H9 (cell line): ENCODE data around the gene MED25. TPM values are rescaled to one million over a fixed set of nuclear protein-coding genes. Genes with fewer than 3 reads are reported as not detected.
A peak's percentile ranks its signal among the peaks of the same experiment; 100 is the strongest.

ENCODE experiments used
- DNase-seq: peaks from one replicate; pipeline ENCODE4 v3.0.0-alpha.2; 2017
- H2AFZ ChIP-seq: one replicate; pipeline ENCODE4 v1.6.1; 2013; ENCODE audit warnings: mild to moderate bottlenecking, low read length, control low read depth, moderate library complexity
- H2AK5ac ChIP-seq: 2 replicates; pipeline ENCODE4 v1.6.1; 2013; ENCODE audit warnings: low read length, control low read depth, mixed read lengths; ENCODE audit not compliant: insufficient read length
- H2BK120ac ChIP-seq: one replicate; pipeline ENCODE4 v1.6.1; 2013; ENCODE audit warnings: low read depth, mild to moderate bottlenecking, low read length, control low read depth, inconsistent platforms; ENCODE audit not compliant: poor library complexity, severe bottlenecking
- H2BK12ac ChIP-seq: 2 replicates; pipeline ENCODE4 v1.6.1; 2013; ENCODE audit warnings: low read length, control low read depth, mixed read lengths, low read depth; ENCODE audit not compliant: insufficient read length
- H2BK15ac ChIP-seq: 2 replicates; pipeline ENCODE4 v1.6.1; 2013; ENCODE audit warnings: low read depth, low read length, control low read depth
- H2BK20ac ChIP-seq: one replicate; pipeline ENCODE4 v1.6.1; 2013; ENCODE audit warnings: low read depth, mild to moderate bottlenecking, low read length, control low read depth, inconsistent platforms; ENCODE audit not compliant: poor library complexity, severe bottlenecking
- H2BK5ac ChIP-seq: 2 replicates; pipeline ENCODE4 v1.6.1; 2013; ENCODE audit warnings: low read length, control low read depth, mixed read lengths; ENCODE audit not compliant: insufficient read length
- H3K14ac ChIP-seq: 2 replicates; pipeline ENCODE4 v1.6.1; 2013; ENCODE audit warnings: low read length, control low read depth; ENCODE audit not compliant: insufficient read depth
- H3K18ac ChIP-seq: 2 replicates; pipeline ENCODE4 v1.6.1; 2013; ENCODE audit warnings: low read depth, mild to moderate bottlenecking, mixed read lengths, low read length, control low read depth; ENCODE audit not compliant: insufficient read length
- H3K23ac ChIP-seq: 2 replicates; pipeline ENCODE4 v1.6.1; 2013; ENCODE audit warnings: low read length, control low read depth, mixed read lengths, low read depth; ENCODE audit not compliant: insufficient read length
- H3K23me2 ChIP-seq: 2 replicates; pipeline ENCODE4 v1.6.1; 2013; ENCODE audit warnings: low read depth, mild to moderate bottlenecking, mixed read lengths, low read length, control low read depth; ENCODE audit not compliant: insufficient read length, poor library complexity, severe bottlenecking
- H3K27ac ChIP-seq: 2 replicates; pipeline ENCODE4 v1.5.1; 2013; ENCODE audit warnings: low read length, control low read depth, mixed read lengths, low read depth; ENCODE audit not compliant: insufficient read length
- H3K27me3 ChIP-seq: 2 replicates; pipeline ENCODE4 v1.6.1; 2013; ENCODE audit warnings: low read length, control low read depth, inconsistent platforms; ENCODE audit not compliant: insufficient read depth
- H3K4ac ChIP-seq: 2 replicates; pipeline ENCODE4 v1.6.1; 2013; ENCODE audit warnings: low read depth, mild to moderate bottlenecking, control low read depth, inconsistent platforms, low read length, moderate library complexity
- H3K4me1 ChIP-seq: 2 replicates; pipeline ENCODE4 v1.6.1; 2013; ENCODE audit warnings: low read length, control low read depth, inconsistent platforms; ENCODE audit not compliant: insufficient read depth
- H3K4me2 ChIP-seq: 2 replicates; pipeline ENCODE4 v1.6.1; 2013; ENCODE audit warnings: low read length, control low read depth, mixed read lengths; ENCODE audit not compliant: insufficient read length, insufficient read depth
- H3K56ac ChIP-seq: 2 replicates; pipeline ENCODE4 v1.6.1; 2013; ENCODE audit warnings: low read depth, mild to moderate bottlenecking, mixed read lengths, low read length, control low read depth; ENCODE audit not compliant: insufficient read length
- H3K79me1 ChIP-seq: 2 replicates; pipeline ENCODE4 v1.6.1; 2013; ENCODE audit warnings: low read depth, mild to moderate bottlenecking, moderate library complexity, low read length, control low read depth, inconsistent platforms; ENCODE audit not compliant: insufficient read depth, poor library complexity, severe bottlenecking
- H3K79me2 ChIP-seq: 2 replicates; pipeline ENCODE4 v1.6.1; 2013; ENCODE audit warnings: low read length, control low read depth, inconsistent platforms; ENCODE audit not compliant: insufficient read depth
- H3K9ac ChIP-seq: 2 replicates; pipeline ENCODE4 v1.6.1; 2013; ENCODE audit warnings: low read length, control low read depth, mixed read lengths; ENCODE audit not compliant: insufficient read length; ENCODE audit errors: extremely low read depth
- H3K9me3 ChIP-seq: one replicate; pipeline ENCODE4 v1.6.1; 2013; ENCODE audit warnings: low read depth, low read length, inconsistent platforms; ENCODE audit not compliant: control insufficient read depth
- H3T11ph ChIP-seq: one replicate; pipeline ENCODE4 v1.6.1; 2013; ENCODE audit warnings: mild to moderate bottlenecking, low read length, control low read depth, inconsistent platforms
- H4K20me1 ChIP-seq: one replicate; pipeline ENCODE4 v1.6.1; 2013; ENCODE audit not compliant: control insufficient read depth, insufficient read length, insufficient read depth
- H4K5ac ChIP-seq: 2 replicates; pipeline ENCODE4 v1.6.1; 2013; ENCODE audit warnings: low read depth, mild to moderate bottlenecking, mixed read lengths, low read length, control low read depth; ENCODE audit not compliant: insufficient read length
- H4K8ac ChIP-seq: replicated peaks from 2 replicates; pipeline ENCODE4 v1.6.1; 2013; ENCODE audit warnings: low read length, control low read depth, mixed read lengths, low read depth; ENCODE audit not compliant: insufficient read length
- H4K91ac ChIP-seq: 2 replicates; pipeline ENCODE4 v1.6.1; 2013; ENCODE audit warnings: low read depth, mild to moderate bottlenecking, moderate library complexity, mixed read lengths, low read length, control low read depth; ENCODE audit not compliant: insufficient read length
- H3K27ac Mint-ChIP-seq, 3 experiments: 2 replicates in 2 of 3; 3 replicates in 1 of 3; pipeline ENCODE4 v1.8.0; 2020 to 2021; ENCODE audit warnings: mixed read lengths in 3 of 3, mild to moderate bottlenecking in 1 of 3, moderate library complexity in 1 of 3
- H3K27me3 Mint-ChIP-seq: 2 replicates; pipeline ENCODE4 v1.8.0; 2021; ENCODE audit warnings: low read depth, mild to moderate bottlenecking, moderate library complexity, mixed read lengths
- H3K36me3 Mint-ChIP-seq, 3 experiments: 2 replicates in 2 of 3; 3 replicates in 1 of 3; pipeline ENCODE4 v1.8.0; 2020 to 2021; ENCODE audit warnings: low read depth in 3 of 3, mixed read lengths in 3 of 3; ENCODE audit not compliant: insufficient read depth in 1 of 3
- H3K4me1 Mint-ChIP-seq, 2 experiments: 2 replicates each; pipeline ENCODE4 v1.8.0; 2020; ENCODE audit warnings: mixed read lengths in 2 of 2
- H3K4me3 Mint-ChIP-seq, 2 experiments: 2 replicates in 1 of 2; 3 replicates in 1 of 2; pipeline ENCODE4 v1.8.0; 2020 to 2021; ENCODE audit warnings: mild to moderate bottlenecking in 2 of 2, mixed read lengths in 2 of 2, moderate library complexity in 1 of 2
- H3K9me3 Mint-ChIP-seq, 2 experiments: 2 replicates in 1 of 2; 3 replicates in 1 of 2; pipeline ENCODE4 v1.8.0; 2020; ENCODE audit warnings: mild to moderate bottlenecking in 2 of 2, mixed read lengths in 2 of 2, moderate library complexity in 1 of 2
- WGBS: extraction: QIAGEN DNeasy Blood & Tissue Kit; methylation state at CpG from one replicate; pipeline ENCODE4 v1.1.7; 2013; ENCODE audit warnings: missing lambda C conversion rate, low lambda C conversion rate, mixed read lengths; ENCODE audit not compliant: insufficient read length; ENCODE audit errors: extremely low coverage; 5-methylcytosine and 5-hydroxymethylcytosine counted together
- total RNA-seq: library from RNA; stranded (reverse); gene quantifications from 2 replicates; pipeline ENCODE4 v1.2.1, GENCODE V29; 2021
- TF ChIP-seq, protein P1 (sequence below): fragments of 200-600 bp; sonication (generic); conservative IDR thresholded peaks from 3 replicates; pipeline ENCODE4 v1.8.0; 2021; ENCODE audit warnings: antibody characterized with exemption, mild to moderate bottlenecking

MED25 gene
- total RNA-seq, 1 experiment from 2014 or later: 77.5 TPM

DNA sequence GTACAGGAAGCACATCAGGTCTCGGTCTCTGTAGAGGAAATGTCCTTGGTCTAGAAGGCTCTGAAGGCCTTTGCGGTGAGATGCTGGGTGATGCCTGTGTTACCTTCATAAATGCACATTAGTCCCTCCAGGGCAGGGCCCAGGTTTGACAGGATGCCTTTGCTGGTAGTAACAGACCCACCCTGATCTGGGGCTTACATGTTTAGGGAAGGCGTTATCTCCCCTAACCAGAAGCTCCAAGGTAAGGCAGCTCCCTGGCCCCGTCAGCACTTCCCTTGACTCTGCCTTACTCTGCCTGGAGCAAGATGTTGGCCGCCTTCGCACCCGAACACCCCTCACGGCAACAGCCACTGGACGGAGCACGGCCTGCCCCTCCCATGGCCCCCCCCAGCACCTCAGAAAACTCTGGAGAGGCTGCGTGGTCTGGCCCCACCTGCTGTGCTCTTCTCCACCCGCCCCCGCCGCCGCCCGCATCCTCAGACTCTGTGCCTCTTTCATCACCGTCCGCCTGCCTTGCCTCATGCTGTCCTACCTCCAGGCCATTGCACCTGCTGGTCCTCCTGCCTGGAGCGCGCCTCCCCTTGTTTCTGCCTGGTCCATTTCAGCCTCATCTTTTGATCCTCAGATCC, 42.2 kb upstream of the MED25 start:
- Histone ChIP-seq H2AFZ (no peak overlapping the region), H3K4ac (no peak overlapping the region), H3K79me1 (peaks cover 9% of the 10 kb centered on the region), H2BK5ac (no peak overlapping the region), H2BK20ac (no peak overlapping the region), H2BK120ac (no peak overlapping the region), H3K4me1 (no peaks in the 10 kb centered on the region), H2BK12ac (no peak overlapping the region), H4K91ac (no peak overlapping the region), H3K56ac (no peak overlapping the region), H4K8ac (no peak overlapping the region), H3K27me3 (no peaks in the 10 kb centered on the region), H3K4me2 (no peak overlapping the region), H3K18ac (no peak overlapping the region), H3K9me3 (no peaks in the 10 kb centered on the region), H3K9ac (no peak overlapping the region), H4K20me1 (no peaks in the 10 kb centered on the region), H2BK15ac (no peak overlapping the region), H4K5ac (no peak overlapping the region), H2AK5ac (no peak overlapping the region), H3K79me2 (peaks cover 4% of the 10 kb centered on the region; the same call in 1 of the 2 replicates), H3K14ac (no peak overlapping the region), H3K23me2 (no peaks in the 10 kb centered on the region), H3K23ac (no peak overlapping the region), H3K27ac (no peak overlapping the region), H3T11ph (no peak overlapping the region)
- DNase-seq: no peak
- Mint-ChIP-seq H3K27ac (peak overlapping the region in 2 of 3 experiments; percentile 38 to 65; a peak in 3 of 7 replicates), H3K36me3 (peaks cover 0 to 17% (median 13%) of the 10 kb centered on the region in 3 experiments), H3K4me3 (no peak overlapping the region), H3K27me3 (no peaks in the 10 kb centered on the region), H3K4me1 (peaks cover 3 to 8% of the 10 kb centered on the region in 2 experiments), H3K9me3 (no peaks in the 10 kb centered on the region)
- no CpG with 5 or more reads among the region's 20 CpGs for WGBS
- TF ChIP-seq, protein P1, sequence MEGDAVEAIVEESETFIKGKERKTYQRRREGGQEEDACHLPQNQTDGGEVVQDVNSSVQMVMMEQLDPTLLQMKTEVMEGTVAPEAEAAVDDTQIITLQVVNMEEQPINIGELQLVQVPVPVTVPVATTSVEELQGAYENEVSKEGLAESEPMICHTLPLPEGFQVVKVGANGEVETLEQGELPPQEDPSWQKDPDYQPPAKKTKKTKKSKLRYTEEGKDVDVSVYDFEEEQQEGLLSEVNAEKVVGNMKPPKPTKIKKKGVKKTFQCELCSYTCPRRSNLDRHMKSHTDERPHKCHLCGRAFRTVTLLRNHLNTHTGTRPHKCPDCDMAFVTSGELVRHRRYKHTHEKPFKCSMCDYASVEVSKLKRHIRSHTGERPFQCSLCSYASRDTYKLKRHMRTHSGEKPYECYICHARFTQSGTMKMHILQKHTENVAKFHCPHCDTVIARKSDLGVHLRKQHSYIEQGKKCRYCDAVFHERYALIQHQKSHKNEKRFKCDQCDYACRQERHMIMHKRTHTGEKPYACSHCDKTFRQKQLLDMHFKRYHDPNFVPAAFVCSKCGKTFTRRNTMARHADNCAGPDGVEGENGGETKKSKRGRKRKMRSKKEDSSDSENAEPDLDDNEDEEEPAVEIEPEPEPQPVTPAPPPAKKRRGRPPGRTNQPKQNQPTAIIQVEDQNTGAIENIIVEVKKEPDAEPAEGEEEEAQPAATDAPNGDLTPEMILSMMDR: no peak
